ENCODE results near the gene PELI2. TPM values are rescaled to one million over a fixed set of nuclear protein-coding genes. Genes with fewer than 3 reads are reported as not detected.

PELI2 gene
- total RNA-seq (2014; rRNA removed; shearing (Covaris generic)) = not detected in 2 replicates

GRCh38 chr14:56117765-56118610, at the start of gene PELI2:
TSS of gene PELI2 (plus strand) at chr14:56118411. CDS start at chr14:56118661, 250 bp downstream.
- DNase-seq (ENCODE audit: low spot score) = peak; percentile 1

- no peak for DNase-seq (ENCODE audit: low spot score)
Observed at GRCh38 chr14:56073799-56074198, 44.4 kb upstream of the PELI2 start.

GRCh38 chr14:56075301-56075700, 42.9 kb upstream of the PELI2 start:
- DNase-seq (ENCODE audit: low spot score) = no peak

- DNase-seq (ENCODE audit: low spot score) = no peak
Observed at GRCh38 chr14:56081139-56081538, 37.1 kb upstream of the PELI2 start.

GRCh38 chr14:56082880-56083279, 35.3 kb upstream of the PELI2 start:
- no peak for DNase-seq (ENCODE audit: low spot score)

- DNase-seq (ENCODE audit: low spot score) = no peak
Observed at GRCh38 chr14:56085471-56085870, 32.7 kb upstream of the PELI2 start.

GRCh38 chr14:56087671-56088471, 30.3 kb upstream of the PELI2 start:
- no peak for DNase-seq (ENCODE audit: low spot score)

GRCh38 chr14:56088941-56089340, 29.3 kb upstream of the PELI2 start:
- no peak for DNase-seq (ENCODE audit: low spot score)

GRCh38 chr14:56092763-56093162, 25.4 kb upstream of the PELI2 start:
- DNase-seq (ENCODE audit: low spot score) = no peak

- DNase-seq (ENCODE audit: low spot score) = no peak
Observed at GRCh38 chr14:56094076-56094475, 24.1 kb upstream of the PELI2 start.

GRCh38 chr14:56098021-56098420, 20.2 kb upstream of the PELI2 start:
- no peak for DNase-seq (ENCODE audit: low spot score)

GRCh38 chr14:56099081-56099797, 19.0 kb upstream of the PELI2 start:
- DNase-seq (ENCODE audit: low spot score) = no peak

GRCh38 chr14:56100556-56100955, 17.7 kb upstream of the PELI2 start:
- DNase-seq (ENCODE audit: low spot score) = no peak

- DNase-seq (ENCODE audit: low spot score) = no peak
Observed at GRCh38 chr14:56102941-56103340, 15.3 kb upstream of the PELI2 start.

GRCh38 chr14:56107615-56108014, 10.6 kb upstream of the PELI2 start:
- no peak for DNase-seq (ENCODE audit: low spot score)

- no peak for DNase-seq (ENCODE audit: low spot score)
Observed at GRCh38 chr14:56108057-56108456, 10.2 kb upstream of the PELI2 start.

- DNase-seq (ENCODE audit: low spot score) = no peak
Observed at GRCh38 chr14:56112781-56113180, 5.4 kb upstream of the PELI2 start.

- no peak for DNase-seq (ENCODE audit: low spot score)
Observed at GRCh38 chr14:56115334-56115870, 2.8 kb upstream of the PELI2 start.

- no peak for DNase-seq (ENCODE audit: low spot score)
Observed at GRCh38 chr14:56115976-56116893, 2.0 kb upstream of the PELI2 start.

- no peak for DNase-seq (ENCODE audit: low spot score)
Observed at GRCh38 chr14:56118611-56119181, 485 bp downstream of the PELI2 start.

Measured in A172 (cell line).